GM12878 (cell line): Measurements from ENCODE around the gene TMEM121B. TPM values are rescaled to one million over a fixed set of nuclear protein-coding genes. Genes with fewer than 3 reads are reported as not detected.

Experiments
- ATAC-seq: fragments of 200-7000 bp; cut with Tn5 transposase; 3 replicates; pipeline ENCODE4 v1.9.1; 2020; ENCODE audit warnings: mild to moderate bottlenecking, moderate library complexity
- BruUV-seq: library from RNA; stranded (reverse); fragments of 400-500 nt; replicated peaks from 2 replicates; lab custom pipeline; 2021; lab: Mats Ljungman, UMichigan
- CTCF ChIA-PET: fragments of 300-600 bp; sonication (Branson Sonifier 250); formaldehyde crosslinking; extraction: SDS; loops from one replicate; lab custom pipeline; 2021; ENCODE audit warnings: inconsistent platforms; lab: Yijun Ruan, JAX
- POLR2A ChIA-PET: fragments of 350-600 bp; formaldehyde crosslinking; extraction: SDS; loops from one replicate; lab custom pipeline; 2021; ENCODE audit warnings: inconsistent platforms; lab: Charles Lee
- RAD21 ChIA-PET: fragments of 300-600 bp; sonication (Branson Sonifier 250); formaldehyde crosslinking; loops from one replicate; lab custom pipeline; 2023; ENCODE audit warnings: antibody characterized with exemption; ENCODE audit not compliant: unreplicated experiment; lab: Charles Lee
- SMC1A ChIA-PET: fragments of 300-600 bp; sonication (Branson Sonifier 250); formaldehyde crosslinking; loops from one replicate; lab custom pipeline; 2023; ENCODE audit not compliant: unreplicated experiment, uncharacterized antibody; lab: Charles Lee
- DNase-seq: peaks from one replicate; pipeline ENCODE4 v3.0.0-alpha.2; 2011; ENCODE audit warnings: low read depth, low spot score
- FAIRE-seq: peaks from 3 replicates; lab custom pipeline; 2011; peaks lifted over from hg19 to GRCh38; lab: Jason Lieb, UNC
- H2AFZ ChIP-seq: 2 replicates; pipeline ENCODE4 v1.6.0; 2011; ENCODE audit warnings: low read depth, low read length, control low read depth; ENCODE audit not compliant: control insufficient read depth
- H3K27ac ChIP-seq: 2 replicates; pipeline ENCODE4 v1.5.1; 2011; ENCODE audit warnings: control low read depth; ENCODE audit not compliant: control insufficient read depth, insufficient read depth
- H3K27me3 ChIP-seq, 2 experiments: replicated peaks in 1 of 2; 2 replicates each; pipeline versions ENCODE4 v1.6.0 to v1.6.1; 2011; ENCODE audit warnings: low read length in 1 of 2; ENCODE audit not compliant: control insufficient read depth in 2 of 2, insufficient read depth in 2 of 2
- H3K36me3 ChIP-seq, 2 experiments: 2 replicates each; pipeline ENCODE4 v1.5.1; 2011; ENCODE audit warnings: low read length in 1 of 2; ENCODE audit not compliant: control insufficient read depth in 2 of 2, insufficient read depth in 2 of 2
- H3K4me1 ChIP-seq: 2 replicates; pipeline ENCODE4 v1.6.1; 2011; ENCODE audit warnings: mild to moderate bottlenecking, low read length, moderate library complexity, mixed read lengths; ENCODE audit not compliant: control insufficient read depth, insufficient read depth
- H3K4me2 ChIP-seq: 2 replicates; pipeline ENCODE4 v1.6.0; 2011; ENCODE audit warnings: control low read depth; ENCODE audit not compliant: control insufficient read depth, insufficient read depth
- H3K4me3 ChIP-seq: fragments of 200-600 bp; sonication (generic); 2 replicates; pipeline ENCODE4 v1.5.1; 2016
- H3K79me2 ChIP-seq: 2 replicates; pipeline ENCODE4 v1.6.0; 2011; ENCODE audit warnings: low read length; ENCODE audit not compliant: control insufficient read depth, insufficient read depth
- H3K9ac ChIP-seq: 2 replicates; pipeline ENCODE4 v1.8.0; 2011; ENCODE audit warnings: low read length, control low read depth, mixed read lengths; ENCODE audit not compliant: control insufficient read depth, insufficient read depth
- H3K9me3 ChIP-seq: replicated peaks from 3 replicates; pipeline ENCODE4 v1.5.1; 2011; ENCODE audit warnings: mild to moderate bottlenecking, low read length; ENCODE audit not compliant: control insufficient read depth, insufficient read depth
- H4K20me1 ChIP-seq: 2 replicates; pipeline ENCODE4 v1.6.0; 2011; ENCODE audit not compliant: control insufficient read depth, insufficient read depth
- RUNX3 ChIP-seq: IDR thresholded peaks from 2 replicates; pipeline ENCODE4 v1.6.1; 2012; ENCODE audit warnings: low read length, inconsistent platforms
- WGBS: methylation state at CpG from one replicate; pipeline ENCODE4 v1.1.6; 2016; ENCODE audit warnings: low lambda C conversion rate; ENCODE audit not compliant: insufficient replicate concordance, insufficient coverage; ENCODE audit errors: missing lambda C conversion rate; 5-methylcytosine and 5-hydroxymethylcytosine counted together
- in situ Hi-C: fragments of 300-500 bp; cut with MboI; formaldehyde crosslinking; loops from 9 replicates; pipeline ENCODE4 v1.14.3; 2018; ENCODE audit warnings: mixed read lengths
- intact Hi-C: fragments of 100-400 bp; cut with micrococcal nuclease; formaldehyde crosslinking; loops from one replicate; pipeline ENCODE4 v1.14.2; 2022; ENCODE audit not compliant: unreplicated experiment
- polyA plus RNA-seq, 11 experiments: library from polyadenylated mRNA; depleted of rRNA in 4 of 11; unstranded in 6 of 11; stranded (reverse) in 5 of 11; fragments of >200 nt; fragmentation: Nextera tagmentation in 4 of 11; fragmentation: Illumina TruSeq in 1 of 11; extraction: Ambion mirVana in 4 of 11; extraction: Trizol in 1 of 11; gene quantifications; 1 replicate in 1 of 11; 2 replicates in 10 of 11; pipeline versions ENCODE4 v1.2.1 to v1.2.3, GENCODE V29; 2011 to 2016; ENCODE audit warnings: inconsistent platforms in 2 of 11, missing spikeins in 2 of 11, low read depth in 1 of 11
- total RNA-seq, 4 experiments: library from RNA; depleted of rRNA in 3 of 4; stranded (reverse); fragments of >200 nt in 3 of 4; fragmentation: Illumina TruSeq in 1 of 4; extraction: Trizol in 1 of 4; gene quantifications; 2 replicates each; pipeline versions ENCODE4 v1.2.1 to v1.2.3, GENCODE V29; 2013 to 2021
- TF ChIP-seq, protein P1 (sequence below): fragments of 450-650 bp; IDR thresholded peaks from 2 replicates; pipeline ENCODE4 v1.6.1; 2016; ENCODE audit warnings: mild to moderate bottlenecking

Gene TMEM121B
- total and polyA plus RNA-seq, 10 of the 15 experiments (the other 5 are each of a cell fraction or from before 2014, with no cell fraction given): 0.02 to 0.10 (median 0.06) TPM; not detected in 5

DNA sequence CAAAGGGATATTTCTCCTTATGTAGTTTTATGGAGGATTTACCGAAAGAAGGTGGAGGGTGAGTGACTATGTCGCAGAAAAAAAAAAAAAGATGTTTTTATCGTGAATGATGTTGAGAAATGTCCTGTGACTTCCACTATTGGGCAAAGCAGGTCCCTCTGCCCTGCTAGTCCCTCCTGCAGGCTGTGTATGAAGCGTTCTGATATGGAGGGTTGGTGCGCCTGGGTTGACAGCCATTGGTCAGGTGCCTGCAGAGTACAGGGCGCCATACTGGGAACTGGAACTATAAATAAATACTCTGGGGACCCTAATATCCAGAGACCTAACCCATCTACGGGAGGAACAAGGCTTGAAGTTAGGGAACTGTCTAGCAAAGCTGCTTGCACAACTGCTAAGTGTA is 34.9 kb downstream of the TMEM121B start:
- intact Hi-C loops: loop anchor here (10.0 kb wide), 1 partner anchor 281 kb away; no protein-coding TSS in a partner anchor
- no peak overlapping the region for H3K27ac ChIP-seq
- ATAC-seq: no peak

More for the DNA sequence above, 34.9 kb downstream of the TMEM121B start:
- POLR2A ChIA-PET: no interaction called here
- in situ Hi-C loops: no loop called here
- no peaks in the 10 kb centered on the region for H4K20me1 ChIP-seq
- no peaks in the 10 kb centered on the region for H3K27me3 ChIP-seq
- no peak overlapping the region for H3K9ac ChIP-seq
- CTCF ChIA-PET: interaction anchor here (0.8 to 2.0 kb wide), 3 partner anchors 85 to 415 kb away, joined by 3 to 9 read pairs (median 7); no protein-coding TSS in a partner anchor
- 95% methylated on average over 7 of the region's 7 CpGs for WGBS
- TF ChIP-seq, protein P1, sequence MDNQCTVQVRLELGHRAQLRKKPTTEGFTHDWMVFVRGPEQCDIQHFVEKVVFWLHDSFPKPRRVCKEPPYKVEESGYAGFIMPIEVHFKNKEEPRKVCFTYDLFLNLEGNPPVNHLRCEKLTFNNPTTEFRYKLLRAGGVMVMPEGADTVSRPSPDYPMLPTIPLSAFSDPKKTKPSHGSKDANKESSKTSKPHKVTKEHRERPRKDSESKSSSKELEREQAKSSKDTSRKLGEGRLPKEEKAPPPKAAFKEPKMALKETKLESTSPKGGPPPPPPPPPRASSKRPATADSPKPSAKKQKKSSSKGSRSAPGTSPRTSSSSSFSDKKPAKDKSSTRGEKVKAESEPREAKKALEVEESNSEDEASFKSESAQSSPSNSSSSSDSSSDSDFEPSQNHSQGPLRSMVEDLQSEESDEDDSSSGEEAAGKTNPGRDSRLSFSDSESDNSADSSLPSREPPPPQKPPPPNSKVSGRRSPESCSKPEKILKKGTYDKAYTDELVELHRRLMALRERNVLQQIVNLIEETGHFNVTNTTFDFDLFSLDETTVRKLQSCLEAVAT: peak; percentile 4; the same call in 1 of the 2 replicates
- TF ChIP-seq RUNX3: no peak
- H2AFZ ChIP-seq: no peak overlapping the region
- DNase-seq (no peak), FAIRE-seq (no peak)
- TSS peak; percentile 43 for BruUV-seq
- no peaks in the 10 kb centered on the region for H3K36me3 ChIP-seq
- H3K4me1 ChIP-seq: peaks cover 19% of the 10 kb centered on the region
- no peaks in the 10 kb centered on the region for H3K9me3 ChIP-seq
- peak overlapping the region; percentile 84; the same call in 1 of the 2 replicates for H3K4me3 ChIP-seq
- H3K4me2 ChIP-seq: peak overlapping the region; percentile 70
- RAD21 ChIA-PET: no interaction called here
- SMC1A ChIA-PET: interaction anchor here (1.0 kb wide), 1 partner anchor 13 kb away, joined by 3 read pairs; no protein-coding TSS in a partner anchor
- peaks cover 10% of the 10 kb centered on the region for H3K79me2 ChIP-seq
